CMK (cell line): ENCODE data around the gene TRIM45.

Source experiments
- DNase-seq: peaks from one replicate; pipeline ENCODE4 v3.0.0-alpha.2; 2010; ENCODE audit warnings: low read depth

The TRIM45 gene

DNA sequence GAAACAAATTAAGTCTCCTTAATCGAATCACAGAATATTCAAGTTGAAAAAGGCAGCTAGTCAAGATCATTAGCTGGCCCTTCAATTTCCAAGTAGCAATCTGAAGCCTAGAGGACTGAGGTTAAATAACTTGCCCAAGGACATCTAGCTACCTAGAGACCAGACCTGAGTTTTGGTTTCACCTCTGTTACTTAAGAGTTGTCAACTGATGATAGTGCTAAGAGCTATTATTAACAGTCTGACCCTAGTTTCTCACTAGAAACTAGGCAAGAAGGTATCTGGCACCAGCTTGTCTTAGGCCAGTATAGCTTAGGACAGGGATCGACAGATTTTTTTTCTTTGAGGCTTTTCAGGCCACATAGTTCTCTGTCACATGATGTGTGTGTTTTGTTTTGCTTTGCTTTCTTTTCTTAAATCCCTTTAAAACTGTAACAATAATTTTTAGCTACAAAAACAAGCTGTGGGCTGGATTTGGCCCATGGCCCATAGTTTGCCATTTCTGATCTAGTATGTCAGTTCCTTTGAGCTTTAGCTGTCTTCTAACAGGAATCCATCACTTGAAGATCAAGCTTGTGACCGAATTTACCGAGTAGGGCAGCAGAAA, 23.2 kb downstream of the TRIM45 start:
- DNase-seq, result no peak

DNA sequence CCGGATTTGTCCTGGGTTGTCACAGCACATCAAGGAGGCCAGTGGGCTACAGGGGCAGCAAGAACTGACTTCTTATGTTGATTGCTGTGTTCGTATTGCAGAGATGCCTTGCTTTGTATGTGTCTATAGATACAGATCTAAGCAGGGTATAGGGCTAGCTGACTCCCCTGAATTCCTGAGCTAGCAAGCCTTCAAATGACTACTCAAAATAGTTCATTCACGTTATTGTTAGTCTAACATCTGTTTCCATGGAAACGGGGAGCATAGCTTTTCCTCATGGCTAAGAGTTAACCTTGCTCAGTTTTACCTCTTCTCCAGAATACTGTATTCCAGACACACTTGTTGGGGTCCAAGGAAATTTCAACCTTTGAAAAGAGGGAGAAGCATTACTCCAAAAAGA, 24.1 kb downstream of the TRIM45 start:
- DNase-seq, result no peak

DNA sequence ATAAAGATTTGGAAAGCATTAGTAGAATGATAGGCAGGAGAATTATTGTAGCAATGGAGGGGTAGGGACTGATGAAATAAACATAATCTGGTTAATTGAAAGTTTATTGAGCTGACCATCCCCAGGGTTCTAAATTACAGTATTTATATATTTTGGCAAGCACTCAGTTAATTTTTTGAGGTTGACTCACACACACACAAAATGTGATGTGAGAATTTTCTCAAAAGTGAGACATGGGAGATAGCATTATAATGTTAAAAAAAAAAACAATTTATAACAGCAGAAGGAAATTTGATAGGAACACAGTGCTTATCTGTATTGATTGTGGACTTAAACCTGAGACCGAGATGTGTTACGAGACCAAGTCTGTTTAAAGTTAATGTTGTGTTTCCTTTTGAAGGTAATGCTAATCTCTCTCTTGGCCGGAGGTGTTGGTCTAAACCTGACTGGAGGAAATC, 24.6 kb downstream of the TRIM45 start:
- DNase-seq, result no peak

DNA sequence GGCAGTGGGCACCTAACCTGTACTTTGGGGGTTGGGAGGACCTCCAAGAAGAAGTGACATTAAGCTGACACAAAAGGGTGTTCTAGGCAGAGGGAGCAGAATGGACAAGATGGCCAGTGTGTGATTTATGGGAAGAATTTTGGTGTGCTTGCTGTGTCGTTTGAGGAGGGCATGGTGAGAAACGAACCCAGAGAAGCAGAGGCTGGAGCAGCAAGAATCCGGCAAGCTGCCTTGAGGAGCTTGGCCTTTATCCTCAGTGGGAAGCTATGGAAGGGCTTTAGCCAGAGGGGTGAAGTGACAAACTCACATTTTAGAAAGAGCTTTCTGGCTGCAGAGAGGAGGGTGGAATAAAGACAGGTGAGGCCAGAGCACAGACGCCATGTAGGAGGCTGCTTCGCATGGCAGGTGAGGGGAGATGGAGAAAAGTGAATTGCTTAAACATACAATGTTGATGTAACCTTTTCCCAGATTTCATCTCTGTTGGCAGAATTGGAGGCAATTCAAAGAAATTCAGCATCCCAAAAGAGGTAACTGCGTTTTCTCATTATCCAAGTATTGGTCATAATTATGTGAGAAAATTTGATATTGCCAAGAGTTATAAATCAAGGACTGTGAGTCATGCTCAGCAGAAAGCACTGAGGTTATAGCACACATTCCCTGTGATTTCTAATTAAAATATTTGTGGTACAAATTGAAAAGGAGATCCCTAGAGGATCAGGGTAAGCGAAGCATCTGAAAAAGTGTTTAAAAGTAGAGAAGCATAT, 26.5 kb downstream of the TRIM45 start:
- DNase-seq, result no peak

DNA sequence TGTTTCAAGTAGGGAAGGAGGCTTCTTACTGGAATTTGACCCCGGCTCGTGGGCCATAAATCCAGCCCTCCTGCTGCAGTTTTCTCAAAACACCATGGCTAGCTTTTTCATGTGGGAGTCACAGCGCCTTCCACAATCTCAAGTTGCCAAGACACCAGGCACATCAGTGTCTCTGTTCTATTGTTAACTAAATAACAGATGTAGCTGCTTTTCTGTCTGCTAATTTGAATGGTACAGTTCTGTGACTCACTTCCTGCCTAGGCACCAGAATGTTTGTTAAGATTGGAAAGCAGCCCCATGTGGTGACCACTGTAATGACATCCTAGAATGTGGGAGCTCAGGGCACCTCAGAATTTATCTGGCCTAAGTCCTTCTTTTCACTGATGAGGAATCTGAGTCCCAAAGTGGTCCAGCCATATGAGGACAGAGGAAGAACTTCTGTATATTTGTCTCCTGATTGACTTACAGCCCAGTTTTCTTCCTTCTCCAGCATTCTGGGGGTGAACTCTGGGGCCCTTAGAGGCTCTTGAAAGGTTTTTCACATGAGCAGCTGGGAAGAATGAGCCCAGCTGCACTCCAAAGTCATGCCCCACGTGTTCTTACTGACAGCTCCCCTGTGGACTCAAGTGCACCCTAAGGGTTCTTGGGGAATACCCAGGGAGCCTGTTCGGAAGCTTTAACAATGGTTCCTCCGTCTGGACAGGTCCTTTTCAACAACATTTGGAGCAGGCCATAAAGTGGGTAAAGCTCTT, 27.5 kb downstream of the TRIM45 start:
- no peak for DNase-seq

DNA sequence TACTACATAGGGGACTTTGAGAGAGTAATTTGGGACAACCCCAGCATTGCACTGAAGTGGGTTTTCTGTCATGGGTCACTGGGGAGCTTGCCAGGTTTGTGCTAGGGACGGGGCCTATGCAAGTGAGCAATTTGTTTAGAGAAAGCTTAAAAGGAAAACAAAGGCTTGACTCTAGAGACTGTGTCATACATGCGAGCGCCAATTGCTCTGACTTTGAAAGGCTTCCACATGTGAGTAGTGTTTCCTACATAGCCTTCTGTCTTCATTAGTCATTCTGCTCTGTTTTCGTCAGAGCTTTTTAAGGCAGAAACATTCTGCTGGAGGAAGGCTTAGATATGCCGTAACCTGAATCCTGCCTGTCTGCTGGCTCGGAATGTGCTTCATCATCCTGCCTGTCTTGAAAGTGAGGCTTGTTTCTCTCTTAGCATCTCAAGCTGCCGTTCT, 28.4 kb downstream of the TRIM45 start:
- DNase-seq, result no peak

DNA sequence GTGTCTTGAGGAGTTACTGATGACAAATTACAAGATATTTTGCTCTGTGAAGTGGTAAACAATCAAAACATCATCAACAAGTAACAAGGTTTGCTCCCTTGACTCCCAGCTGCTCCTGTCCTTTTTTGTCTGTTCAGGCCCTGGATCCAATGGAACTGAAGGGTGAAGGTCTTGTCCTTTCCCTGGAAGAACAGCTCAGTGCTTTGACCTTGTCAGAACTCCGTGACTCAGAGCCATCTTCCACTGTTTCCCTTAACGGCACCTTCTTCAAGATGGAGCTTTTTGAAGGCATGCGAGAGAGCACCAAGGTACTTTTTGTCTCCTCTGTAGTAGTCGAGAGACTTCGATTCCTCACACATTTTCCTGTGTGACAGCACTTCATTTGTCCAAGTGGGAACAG, 29.0 kb downstream of the TRIM45 start:
- DNase-seq, result no peak

DNA sequence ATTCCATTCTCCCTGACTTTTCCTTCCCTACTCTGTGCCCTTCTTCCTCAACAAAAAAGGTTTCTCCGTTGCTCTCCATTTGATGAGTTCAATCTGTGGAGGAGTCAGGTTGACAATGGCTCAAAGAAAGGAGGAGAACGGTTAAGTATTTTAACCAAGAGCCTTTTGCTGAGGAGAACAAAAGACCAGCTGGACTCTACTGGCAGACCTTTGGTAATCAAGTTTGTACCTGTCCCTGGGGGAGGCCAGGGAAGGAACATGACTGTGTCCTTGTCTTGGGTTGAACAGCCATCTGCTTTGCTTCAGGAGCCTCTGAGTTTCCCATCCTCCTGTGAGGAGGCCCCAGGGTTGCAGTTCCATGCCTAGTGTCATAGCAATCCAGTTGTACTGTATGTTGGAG, 31.6 kb downstream of the TRIM45 start:
- no peak for DNase-seq

DNA sequence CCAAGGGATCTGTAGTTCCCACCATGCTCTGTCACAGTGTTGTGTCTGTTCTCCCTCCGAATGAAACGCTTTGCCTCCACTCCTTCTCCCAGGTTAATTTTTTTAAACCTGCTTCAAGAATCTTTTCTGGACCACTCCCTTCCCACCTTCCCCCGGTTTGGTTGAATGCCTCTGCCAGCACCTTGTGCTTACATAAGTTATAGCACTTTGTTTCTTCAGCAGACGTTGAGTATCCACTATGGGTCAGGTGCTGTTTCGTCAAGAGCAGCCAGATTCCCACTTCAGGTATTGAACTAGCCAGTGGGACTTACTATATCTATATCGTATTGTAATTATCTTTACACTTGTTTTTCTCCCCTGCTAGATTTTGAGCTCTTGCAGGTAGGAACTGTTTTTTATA, 33.9 kb downstream of the TRIM45 start:
- DNase-seq, result no peak

DNA sequence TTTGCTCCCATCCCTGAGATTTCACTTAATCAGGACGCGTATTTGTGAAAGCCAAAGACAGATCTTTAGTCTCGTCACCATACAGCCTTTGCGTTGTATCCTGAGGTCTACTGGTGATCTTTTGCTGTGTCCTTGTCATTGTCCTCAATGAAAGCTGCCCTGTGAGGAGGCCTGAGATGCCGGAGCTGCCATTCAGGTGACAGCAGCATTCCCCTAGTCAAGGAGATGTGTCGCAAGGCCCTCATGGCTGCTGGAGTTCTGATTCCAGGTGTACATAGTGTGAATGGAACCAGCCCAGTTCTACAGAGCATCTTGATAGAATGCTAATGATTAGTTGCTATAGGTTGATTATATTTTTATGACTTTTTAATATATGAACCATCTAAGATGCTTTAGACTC, 37.3 kb downstream of the TRIM45 start:
- DNase-seq, result no peak

DNA sequence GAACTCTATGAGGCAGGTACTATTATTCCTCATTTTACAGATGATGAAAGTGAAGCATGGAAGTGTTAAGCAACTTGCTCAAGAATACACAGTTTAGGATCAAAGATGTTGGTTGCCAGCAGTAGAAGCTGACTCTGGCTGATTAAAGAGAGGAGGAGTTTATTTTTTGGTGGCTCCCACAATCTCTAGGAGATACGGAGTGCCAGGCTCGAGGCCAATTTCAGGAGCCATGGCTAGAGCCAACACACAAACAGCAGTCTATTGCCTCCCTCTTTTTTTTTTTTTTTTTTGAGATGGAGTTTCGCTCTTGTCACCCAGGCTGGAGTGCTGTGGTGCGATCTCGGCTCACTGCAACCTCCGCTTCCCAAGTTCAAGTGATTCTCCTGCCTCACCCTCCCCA, 41.8 kb downstream of the TRIM45 start:
- DNase-seq, result no peak

DNA sequence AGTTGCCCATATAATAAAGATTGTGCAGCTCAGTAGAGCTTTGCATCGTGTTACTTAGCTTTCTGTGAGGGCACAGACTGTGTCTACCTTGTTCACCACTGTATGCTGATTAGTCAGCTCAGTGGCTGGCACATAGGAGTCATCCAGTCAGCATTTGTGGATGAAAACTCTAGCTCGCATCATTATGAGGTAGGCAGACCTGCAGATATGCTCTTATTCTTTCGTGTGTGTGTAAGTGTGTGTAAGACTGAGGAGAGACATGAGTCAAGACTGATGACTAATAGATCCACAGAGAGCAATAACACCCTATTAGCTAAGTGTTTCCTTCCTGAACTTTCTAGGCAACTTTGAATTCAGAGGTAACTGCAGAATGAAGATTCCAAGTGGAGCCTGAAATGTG, 44.3 kb downstream of the TRIM45 start:
- no peak for DNase-seq

DNA sequence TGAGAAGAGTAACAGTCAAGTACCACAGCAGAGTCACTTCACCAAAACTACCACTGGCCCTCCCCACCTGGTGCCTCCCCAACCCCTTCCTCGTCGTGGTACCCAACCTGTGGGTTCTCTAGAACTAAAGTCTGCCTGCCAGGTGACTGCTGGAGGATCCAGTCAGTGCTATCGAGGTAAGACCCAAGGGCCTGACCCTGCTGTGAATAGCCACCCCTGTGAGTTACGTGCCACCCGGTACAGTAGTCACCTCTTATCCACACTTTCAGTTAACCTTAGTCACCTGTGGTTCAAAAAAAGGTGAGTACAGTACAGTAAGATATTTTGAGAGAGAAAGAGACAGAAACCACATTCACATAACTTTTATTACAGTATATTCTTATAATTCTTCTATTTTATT, 44.9 kb downstream of the TRIM45 start:
- DNase-seq, result no peak

DNA sequence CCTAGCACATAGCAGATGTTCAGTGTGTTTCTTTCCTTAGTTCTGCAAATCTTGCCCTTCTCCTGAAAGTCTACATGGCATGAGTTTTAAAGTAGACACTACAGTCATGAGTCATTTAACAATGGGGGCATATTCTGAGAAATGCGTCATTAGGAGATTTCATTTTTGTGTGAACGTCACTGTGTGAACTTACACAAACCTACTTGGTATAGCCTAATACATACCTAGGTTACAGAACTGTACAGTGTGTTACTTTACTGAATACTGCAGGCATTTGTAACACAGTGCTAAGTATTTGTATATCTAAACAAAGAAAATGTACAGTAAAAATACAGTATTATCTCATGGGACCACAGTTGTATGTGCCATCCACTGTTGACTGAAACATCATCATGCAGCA, 51.4 kb downstream of the TRIM45 start:
- DNase-seq, result no peak

DNA sequence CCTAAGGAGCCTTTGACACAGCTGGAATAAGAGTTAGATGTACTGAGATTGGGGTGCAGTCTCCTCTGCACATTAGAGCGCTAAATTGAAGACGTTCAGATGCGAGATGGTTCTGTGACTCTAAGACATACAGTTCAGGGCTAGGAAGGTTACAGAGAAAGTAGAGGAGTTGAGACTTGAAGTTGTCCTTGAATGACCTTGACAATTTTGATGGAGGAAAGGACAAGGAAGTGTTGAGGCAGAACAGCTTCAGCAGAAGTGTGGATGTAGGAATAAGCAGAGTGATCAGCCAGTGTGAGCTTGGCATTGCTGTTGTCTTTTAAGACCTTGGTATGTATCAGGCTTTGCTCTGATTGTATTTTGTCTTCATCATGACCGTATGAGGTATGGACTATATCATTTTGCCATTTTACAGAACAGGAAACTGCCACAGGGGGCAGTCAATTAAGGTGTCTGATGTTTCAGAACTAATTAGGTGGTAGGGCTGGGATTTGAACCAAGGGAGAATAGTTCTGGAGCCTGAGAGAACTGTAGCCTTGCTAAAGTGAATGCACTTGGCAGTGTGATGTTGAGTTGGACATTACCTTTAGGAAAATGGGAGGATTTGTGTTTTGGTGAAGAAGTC, 52.2 kb downstream of the TRIM45 start:
- DNase-seq, result no peak

DNA sequence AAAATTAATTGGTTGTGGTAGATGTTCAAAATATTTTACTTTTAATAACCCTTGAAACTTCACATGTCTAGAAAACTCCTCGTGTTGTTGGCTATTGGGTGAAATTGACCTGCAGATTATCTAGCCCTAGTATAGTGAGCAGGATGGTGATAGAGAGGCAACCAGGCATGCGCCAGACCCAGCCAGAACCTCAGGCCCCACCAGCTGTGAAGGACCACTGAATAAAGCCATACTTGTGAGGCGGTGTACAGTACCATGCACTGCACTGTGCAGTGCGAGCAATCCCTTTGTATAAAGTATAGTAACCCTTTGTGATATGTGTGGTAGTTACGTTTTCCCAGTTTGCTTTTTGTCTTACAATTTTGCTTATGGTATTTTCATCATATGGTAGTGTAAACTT, 53.0 kb downstream of the TRIM45 start:
- no peak for DNase-seq

DNA sequence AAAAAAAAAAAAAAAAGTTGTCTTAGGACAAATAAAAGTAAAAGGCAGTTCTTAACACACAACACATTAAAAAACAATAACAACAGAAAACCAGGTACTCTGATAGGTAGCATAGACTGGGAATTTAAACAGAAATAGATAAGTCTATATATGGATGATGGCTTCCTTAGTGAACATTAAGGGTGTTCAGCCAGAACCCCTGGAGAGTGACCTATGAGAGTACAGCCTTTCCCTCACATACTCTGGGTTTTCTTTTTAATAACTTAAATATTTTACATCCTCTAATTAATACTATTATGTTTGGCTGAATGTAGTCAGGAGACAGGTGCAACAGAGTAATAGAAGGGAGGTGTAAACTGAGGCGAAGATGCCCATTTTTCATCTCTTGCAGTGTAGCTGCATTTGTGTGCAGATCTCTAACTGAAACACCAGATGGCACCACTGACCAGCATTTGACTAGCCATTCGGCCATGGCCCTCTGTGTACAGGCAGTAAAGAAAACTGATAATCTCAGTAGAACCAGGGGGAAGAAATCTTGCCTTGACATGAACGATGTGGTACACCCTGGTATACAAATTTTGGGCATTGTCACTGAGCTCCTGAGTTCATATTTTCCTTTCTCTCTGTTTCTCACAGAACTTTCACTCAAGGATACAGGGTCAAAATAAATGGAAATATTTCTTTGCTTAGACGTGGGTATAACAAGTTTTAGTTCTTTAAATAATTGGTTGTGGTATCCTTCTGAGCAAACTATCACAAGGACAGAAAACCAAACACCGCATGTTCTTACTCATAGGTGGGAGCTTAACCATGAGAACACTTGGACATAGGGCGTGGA, 53.8 kb downstream of the TRIM45 start:
- no peak for DNase-seq

DNA sequence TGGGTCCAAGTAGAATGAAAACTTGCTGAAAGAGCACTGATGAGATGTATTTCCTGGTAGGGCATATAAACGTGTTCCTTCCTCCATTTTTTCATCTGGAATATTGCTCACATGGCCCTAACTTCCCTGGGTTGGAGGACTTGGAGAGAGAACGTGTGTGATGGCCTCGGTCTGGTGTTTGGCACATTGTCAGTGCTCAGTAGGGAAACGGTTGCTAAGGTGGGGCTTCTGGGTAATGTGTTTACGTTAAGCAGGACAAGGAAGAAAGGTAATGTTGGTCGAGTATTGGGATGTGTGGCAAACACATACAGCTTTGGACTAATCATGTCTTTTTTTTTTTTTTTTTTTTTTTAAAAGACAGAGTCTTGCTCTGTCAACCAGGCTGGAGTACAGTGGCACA, 55.2 kb downstream of the TRIM45 start:
- no peak for DNase-seq

DNA sequence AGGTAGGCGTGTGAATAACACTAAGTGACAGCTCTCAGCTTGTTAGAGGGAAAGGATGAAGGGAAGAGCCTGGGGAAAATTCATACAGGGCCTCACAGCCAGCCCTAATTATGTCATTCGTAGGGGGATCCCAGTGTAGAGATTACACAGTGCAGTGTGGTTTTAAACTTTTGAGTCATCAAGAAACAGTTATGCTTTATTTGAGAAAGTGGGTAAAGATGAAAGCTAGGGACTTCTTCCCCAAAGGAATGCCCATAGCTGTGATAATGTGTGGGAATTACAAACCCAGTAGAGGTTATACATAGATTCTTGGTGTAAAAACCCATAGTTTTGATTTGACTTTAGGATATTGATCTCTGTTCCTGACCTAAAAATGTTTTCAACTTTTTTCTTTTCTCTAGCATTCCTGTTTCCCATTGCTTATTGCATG, 59.5 kb downstream of the TRIM45 start:
- no peak for DNase-seq
